SH-SY5Y (cell line): ENCODE measurements around the gene SUPT20H.

Source experiments
- GATA2 ChIP-seq: IDR thresholded peaks from 2 replicates; pipeline ENCODE4 v1.6.1; 2011; ENCODE audit warnings: mild to moderate bottlenecking, low read depth, low read length
- GATA3 ChIP-seq: IDR thresholded peaks from 2 replicates; pipeline ENCODE4 v1.6.1; 2011; ENCODE audit warnings: low read depth, mild to moderate bottlenecking, low read length, moderate library complexity

DNA sequence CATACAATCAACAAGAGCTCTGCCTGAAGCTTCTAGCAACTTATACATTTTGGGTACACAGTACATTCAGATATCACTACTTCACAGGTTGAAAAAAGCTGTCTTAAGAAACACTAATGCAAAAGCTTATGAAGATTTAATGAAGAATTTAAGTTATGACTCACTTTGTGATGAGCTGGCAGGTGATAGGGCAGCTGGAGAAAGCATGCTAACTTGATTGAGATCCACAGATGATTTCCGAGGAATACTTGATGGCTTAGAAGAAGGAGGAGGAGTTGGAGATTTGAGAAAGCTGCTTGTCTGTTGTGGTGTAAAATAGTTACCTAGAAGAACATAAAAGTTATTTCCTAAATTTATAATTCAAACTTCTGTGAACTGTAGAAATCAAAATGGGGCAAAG is 35.6 kb downstream of the SUPT20H start:
- TF ChIP-seq GATA2 (no peak), GATA3 (no peak)
